MCF 10A (cell line): ENCODE results near the gene NEURL1. TPM values are rescaled to one million over a fixed set of nuclear protein-coding genes. Genes with fewer than 3 reads are reported as not detected.
A peak's percentile ranks its signal among the peaks of the same experiment; 100 is the strongest.

Experiments used
- Bru-seq: library from RNA; stranded (reverse); fragments of 400-500 nt; gene quantifications from one replicate; lab custom pipeline; 2021; lab: Mats Ljungman, UMichigan
- BruChase-seq, 2 experiments: library from RNA; stranded (reverse); fragments of 400-500 nt; gene quantifications; one replicate each; lab custom pipeline; 2021; lab: Mats Ljungman, UMichigan
- BruUV-seq: library from RNA; stranded (reverse); fragments of 400-500 nt; replicated peaks from 2 replicates; lab custom pipeline; 2021; lab: Mats Ljungman, UMichigan
- CTCF ChIA-PET: fragments of 300-600 bp; sonication (Branson Sonifier 250); formaldehyde crosslinking; extraction: SDS; loops from one replicate; lab custom pipeline; 2021; ENCODE audit warnings: antibody characterized with exemption, inconsistent platforms; lab: Yijun Ruan, JAX
- POLR2A ChIA-PET: fragments of 300-600, 350-650 bp; sonication (Branson Sonifier 250); formaldehyde crosslinking; extraction: SDS; loops from one replicate; lab custom pipeline; 2020; ENCODE audit warnings: antibody characterized with exemption, inconsistent platforms; lab: Yijun Ruan, JAX
- DNase-seq: peaks from one replicate; pipeline ENCODE4 v3.0.0-alpha.2; 2018; ENCODE audit not compliant: unreplicated experiment
- H3K27ac Mint-ChIP-seq: one replicate; pipeline ENCODE4 v1.8.0; 2022; ENCODE audit warnings: mild to moderate bottlenecking, low read depth, mixed read lengths; ENCODE audit not compliant: unreplicated experiment
- H3K27me3 Mint-ChIP-seq: one replicate; pipeline ENCODE4 v1.8.0; 2022; ENCODE audit warnings: mixed read lengths; ENCODE audit not compliant: insufficient read depth, unreplicated experiment
- H3K36me3 Mint-ChIP-seq: one replicate; pipeline ENCODE4 v1.8.0; 2022; ENCODE audit warnings: mild to moderate bottlenecking, moderate library complexity, mixed read lengths; ENCODE audit not compliant: insufficient read depth, unreplicated experiment
- H3K4me1 Mint-ChIP-seq: one replicate; pipeline ENCODE4 v1.8.0; 2022; ENCODE audit warnings: mixed read lengths; ENCODE audit not compliant: insufficient read depth, unreplicated experiment
- H3K4me3 Mint-ChIP-seq: one replicate; pipeline ENCODE4 v1.8.0; 2022; ENCODE audit warnings: mild to moderate bottlenecking, moderate library complexity, mixed read lengths; ENCODE audit not compliant: unreplicated experiment
- H3K9me3 Mint-ChIP-seq: one replicate; pipeline ENCODE4 v1.8.0; 2022; ENCODE audit warnings: mixed read lengths; ENCODE audit not compliant: unreplicated experiment
- intact Hi-C: fragments of 100-400 bp; cut with micrococcal nuclease; formaldehyde crosslinking; loops from 2 replicates; pipeline ENCODE4 v1.14.1; 2022
- long read RNA-seq: library from polyadenylated mRNA; stranded (forward); transcript quantifications from one replicate; pipeline ENCODE4 v2.0.0, GENCODE V29; 2022
- total RNA-seq: library from RNA; stranded (reverse); gene quantifications from 2 replicates; pipeline ENCODE4 v1.2.3, GENCODE V29; 2022
- TF ChIP-seq, protein P1 (sequence below): fragments of 200-600 bp; IDR thresholded peaks from one replicate; pipeline ENCODE4 v1.8.0; 2022; ENCODE audit warnings: antibody characterized with exemption, mild to moderate bottlenecking; ENCODE audit not compliant: unreplicated experiment

NEURL1 gene, protein sequence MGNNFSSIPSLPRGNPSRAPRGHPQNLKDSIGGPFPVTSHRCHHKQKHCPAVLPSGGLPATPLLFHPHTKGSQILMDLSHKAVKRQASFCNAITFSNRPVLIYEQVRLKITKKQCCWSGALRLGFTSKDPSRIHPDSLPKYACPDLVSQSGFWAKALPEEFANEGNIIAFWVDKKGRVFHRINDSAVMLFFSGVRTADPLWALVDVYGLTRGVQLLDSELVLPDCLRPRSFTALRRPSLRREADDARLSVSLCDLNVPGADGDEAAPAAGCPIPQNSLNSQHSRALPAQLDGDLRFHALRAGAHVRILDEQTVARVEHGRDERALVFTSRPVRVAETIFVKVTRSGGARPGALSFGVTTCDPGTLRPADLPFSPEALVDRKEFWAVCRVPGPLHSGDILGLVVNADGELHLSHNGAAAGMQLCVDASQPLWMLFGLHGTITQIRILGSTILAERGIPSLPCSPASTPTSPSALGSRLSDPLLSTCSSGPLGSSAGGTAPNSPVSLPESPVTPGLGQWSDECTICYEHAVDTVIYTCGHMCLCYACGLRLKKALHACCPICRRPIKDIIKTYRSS
- total RNA-seq: 0.20 TPM in 1 of 2 replicates, not detected in the other
- Bru-seq, nascent RNA: percentile 5 among the genes with signal in this experiment
- percentile 8 among the genes with signal in this experiment for BruChase-seq, experiment 1, labeled RNA remaining after a 6-hour chase
- BruChase-seq, experiment 2, labeled RNA remaining after a 2-hour chase: percentile 9 among the genes with signal in this experiment
- long read RNA-seq: 0 reads

DNA sequence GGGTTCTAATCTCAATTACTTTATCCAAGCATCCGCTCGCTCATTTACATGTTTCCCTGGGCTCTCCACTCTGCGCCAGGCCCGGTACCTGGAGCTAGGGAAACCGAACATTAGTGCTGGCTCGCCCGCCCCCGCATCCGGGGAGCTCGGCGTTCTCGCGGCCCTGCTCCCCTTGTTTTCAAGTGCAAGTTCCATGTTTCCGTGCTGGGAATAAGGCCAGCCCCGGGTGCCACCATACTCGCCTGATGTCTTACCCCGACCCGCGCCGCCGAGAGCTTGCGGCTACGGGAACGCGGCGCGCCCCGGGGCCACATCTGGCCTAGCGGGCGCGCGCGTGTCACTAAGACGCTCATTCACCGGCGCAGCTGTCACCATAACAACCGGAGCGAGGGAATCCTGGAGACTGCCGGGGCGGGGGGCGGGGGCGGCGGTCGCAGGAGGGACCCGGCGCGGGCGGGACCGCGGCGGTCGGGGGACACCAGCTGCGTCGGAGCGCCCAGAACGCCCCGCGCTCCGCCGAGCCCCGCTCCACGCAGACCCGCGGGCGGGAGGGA is at the start of gene NEURL1:
Gene NEURL1, plus strand, starts transcription at position 344 of the 554 bp plus-strand sequence. CDS start 683 bp downstream, outside the sequence.
- H3K27me3 Mint-ChIP-seq: peaks cover 33% of the 10 kb centered on the region
- peaks cover 25% of the 10 kb centered on the region for H3K4me1 Mint-ChIP-seq
- BruUV-seq: no TSS peak
- intact Hi-C loops: no loop called here
- POLR2A ChIA-PET: interaction anchor here (0.6 to 1.5 kb wide), 3 partner anchors 97 to 852 kb away, joined by 3 to 4 read pairs (median 3); partner anchors contain the start of genes ATP5MK and PDCD11
- peak within 1 kb of the TSS; percentile 64 for H3K4me3 Mint-ChIP-seq
- CTCF ChIA-PET: interaction anchor here (1.1 to 1.7 kb wide), 3 partner anchors 77 to 192 kb away, joined by 3 to 5 read pairs (median 3); no protein-coding TSS in a partner anchor
- no peak within 1 kb of the TSS for H3K27ac Mint-ChIP-seq
- no peaks in the 10 kb centered on the region for H3K9me3 Mint-ChIP-seq
- H3K36me3 Mint-ChIP-seq: no peaks in the 10 kb centered on the region
- TF ChIP-seq, protein P1, sequence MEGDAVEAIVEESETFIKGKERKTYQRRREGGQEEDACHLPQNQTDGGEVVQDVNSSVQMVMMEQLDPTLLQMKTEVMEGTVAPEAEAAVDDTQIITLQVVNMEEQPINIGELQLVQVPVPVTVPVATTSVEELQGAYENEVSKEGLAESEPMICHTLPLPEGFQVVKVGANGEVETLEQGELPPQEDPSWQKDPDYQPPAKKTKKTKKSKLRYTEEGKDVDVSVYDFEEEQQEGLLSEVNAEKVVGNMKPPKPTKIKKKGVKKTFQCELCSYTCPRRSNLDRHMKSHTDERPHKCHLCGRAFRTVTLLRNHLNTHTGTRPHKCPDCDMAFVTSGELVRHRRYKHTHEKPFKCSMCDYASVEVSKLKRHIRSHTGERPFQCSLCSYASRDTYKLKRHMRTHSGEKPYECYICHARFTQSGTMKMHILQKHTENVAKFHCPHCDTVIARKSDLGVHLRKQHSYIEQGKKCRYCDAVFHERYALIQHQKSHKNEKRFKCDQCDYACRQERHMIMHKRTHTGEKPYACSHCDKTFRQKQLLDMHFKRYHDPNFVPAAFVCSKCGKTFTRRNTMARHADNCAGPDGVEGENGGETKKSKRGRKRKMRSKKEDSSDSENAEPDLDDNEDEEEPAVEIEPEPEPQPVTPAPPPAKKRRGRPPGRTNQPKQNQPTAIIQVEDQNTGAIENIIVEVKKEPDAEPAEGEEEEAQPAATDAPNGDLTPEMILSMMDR: no peak
- DNase-seq: no peak

DNA sequence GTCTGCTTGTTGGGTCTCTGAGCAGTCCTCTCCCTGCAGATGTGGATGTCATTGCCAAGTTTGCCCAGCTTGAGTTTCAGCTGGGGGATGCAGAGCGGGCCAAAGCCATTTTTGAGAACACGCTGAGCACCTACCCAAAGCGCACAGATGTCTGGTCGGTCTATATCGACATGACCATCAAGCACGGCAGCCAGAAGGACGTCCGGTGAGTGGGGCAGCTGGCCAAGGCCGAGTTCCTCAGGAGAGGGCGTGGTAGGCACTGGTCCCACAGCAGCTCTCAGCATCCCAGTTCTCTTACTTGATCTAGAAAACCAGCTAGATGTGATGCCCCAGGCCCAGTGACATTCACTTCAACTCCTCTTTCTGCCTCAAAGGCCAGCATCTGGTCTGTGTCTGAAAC is 49.0 kb upstream of the NEURL1 start:
- H3K4me1 Mint-ChIP-seq: peaks cover 10% of the 10 kb centered on the region
- no TSS peak for BruUV-seq

DNA sequence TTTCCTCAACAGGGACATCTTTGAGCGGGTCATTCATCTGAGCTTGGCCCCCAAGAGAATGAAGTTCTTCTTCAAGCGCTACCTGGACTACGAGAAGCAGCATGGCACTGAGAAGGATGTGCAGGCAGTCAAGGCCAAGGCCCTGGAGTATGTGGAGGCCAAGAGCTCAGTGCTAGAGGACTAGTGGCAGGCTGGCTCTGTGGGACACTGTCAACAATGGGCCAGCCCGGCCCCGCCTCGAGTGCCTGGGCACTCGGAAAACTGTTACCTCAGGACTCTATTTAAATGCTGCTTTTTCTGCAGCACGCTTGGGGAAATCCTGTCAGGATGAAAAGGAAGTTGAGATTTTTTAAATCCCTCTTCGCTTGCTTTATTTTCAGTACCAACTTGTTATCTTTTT is 48.1 kb upstream of the NEURL1 start:
- Mint-ChIP-seq H3K9me3 (no peaks in the 10 kb centered on the region), H3K4me1 (peaks cover 12% of the 10 kb centered on the region), H3K27ac (peak overlapping the region; percentile 31), H3K27me3 (no peaks in the 10 kb centered on the region), H3K4me3 (no peak overlapping the region), H3K36me3 (peaks cover 84% of the 10 kb centered on the region)
- ChIA-PET POLR2A (no interaction called here), CTCF (interaction anchor here (0.6 kb wide), 2 partner anchors 42 to 1274 kb away, joined by 3 read pairs; no protein-coding TSS in a partner anchor)
- no peak for DNase-seq
- TF ChIP-seq, protein P1: no peak
- BruUV-seq: no TSS peak
- intact Hi-C loops: loop anchor here (5.0 kb wide), 1 partner anchor 37 kb away; no protein-coding TSS in a partner anchor

More for the DNA sequence above, 49.0 kb upstream of the NEURL1 start:
- intact Hi-C loops: no loop called here
- no peaks in the 10 kb centered on the region for H3K9me3 Mint-ChIP-seq
- H3K4me3 Mint-ChIP-seq: no peak overlapping the region
- H3K36me3 Mint-ChIP-seq: peaks cover 93% of the 10 kb centered on the region
- no peak for DNase-seq
- H3K27me3 Mint-ChIP-seq: no peaks in the 10 kb centered on the region
- no peak overlapping the region for H3K27ac Mint-ChIP-seq
- TF ChIP-seq, protein P1: no peak
- CTCF ChIA-PET: no interaction called here
- POLR2A ChIA-PET: no interaction called here
